ENCODE results near the gene NAV3.

NAV3 gene

DNA sequence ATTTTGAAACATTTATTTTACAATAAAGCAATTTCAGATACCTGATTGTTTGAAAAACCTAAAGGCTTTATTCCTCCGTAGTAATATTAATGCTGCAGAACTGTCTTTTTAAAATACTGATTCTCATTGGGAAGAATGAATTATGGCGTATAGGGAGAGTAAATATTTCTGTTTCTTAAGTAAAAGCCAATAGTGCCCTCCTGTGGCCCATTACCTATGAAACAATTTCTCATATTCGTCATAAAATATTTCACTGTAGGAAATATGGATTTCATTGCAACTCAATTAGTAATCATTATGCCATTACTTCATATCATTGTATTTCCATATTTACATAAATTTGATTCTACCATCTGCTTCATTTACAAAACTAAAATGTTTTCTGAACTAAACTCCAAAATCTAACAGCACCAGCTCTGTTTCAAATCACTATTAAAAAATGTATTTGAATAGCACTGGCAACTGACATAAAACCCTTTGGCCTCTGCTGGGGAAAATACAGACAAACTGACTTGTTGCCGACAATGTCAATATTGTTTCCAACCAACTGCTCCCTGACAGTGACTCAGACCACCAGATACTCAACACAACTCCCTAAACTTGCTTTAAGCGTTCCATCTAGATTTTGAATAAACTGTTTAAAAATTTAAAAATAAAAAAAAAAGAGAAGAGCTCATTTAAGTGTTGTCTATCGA, 290.3 kb downstream of the NAV3 start:
- H3K4me3 ChIP-seq (ENCODE audit: low read depth in 1 of 2, low read length in 2 of 2), result no peak overlapping the region
- no peak overlapping the region for H3K27ac ChIP-seq (ENCODE audit: low read length)
- H3K4me1 ChIP-seq (ENCODE audit: control insufficient read depth in 1 of 2, insufficient read depth in 2 of 2, low read length in 2 of 2), result no peaks in the 10 kb centered on the region
- no peaks in the 10 kb centered on the region for H3K27me3 ChIP-seq (ENCODE audit: low read depth, low read length)
- no peaks in the 10 kb centered on the region for H3K9me3 ChIP-seq (ENCODE audit: control insufficient read depth in 1 of 2, low read length in 2 of 2)
- no peaks in the 10 kb centered on the region for H3K36me3 ChIP-seq (ENCODE audit: control insufficient read depth in 1 of 2, insufficient read depth in 2 of 2, low read length in 2 of 2)

DNA sequence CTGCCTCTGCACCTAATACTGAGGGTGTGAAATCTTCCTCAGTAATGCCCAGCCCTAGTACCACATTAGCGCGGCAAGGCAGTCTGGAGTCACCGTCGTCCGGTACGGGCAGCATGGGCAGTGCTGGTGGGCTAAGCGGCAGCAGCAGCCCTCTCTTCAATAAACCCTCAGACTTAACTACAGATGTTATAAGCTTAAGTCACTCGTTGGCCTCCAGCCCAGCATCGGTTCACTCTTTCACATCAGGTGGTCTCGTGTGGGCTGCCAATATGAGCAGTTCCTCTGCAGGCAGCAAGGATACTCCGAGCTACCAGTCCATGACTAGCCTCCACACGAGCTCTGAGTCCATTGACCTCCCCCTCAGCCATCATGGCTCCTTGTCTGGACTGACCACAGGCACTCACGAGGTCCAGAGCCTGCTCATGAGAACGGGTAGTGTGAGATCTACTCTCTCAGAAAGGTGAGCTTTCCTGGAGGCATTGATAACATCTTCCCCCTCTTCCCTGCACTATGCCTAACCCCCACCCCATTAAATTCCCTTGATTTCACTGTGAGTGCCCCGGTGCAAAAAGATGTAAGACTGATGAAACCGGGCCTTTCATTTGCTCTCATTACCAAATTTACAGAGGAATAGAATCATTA, 291.4 kb downstream of the NAV3 start:
- Histone ChIP-seq H3K36me3 (ENCODE audit: control insufficient read depth in 1 of 2, insufficient read depth in 2 of 2, low read length in 2 of 2) (no peaks in the 10 kb centered on the region), H3K9me3 (ENCODE audit: control insufficient read depth in 1 of 2, low read length in 2 of 2) (no peaks in the 10 kb centered on the region), H3K27me3 (ENCODE audit: low read depth, low read length) (no peaks in the 10 kb centered on the region), H3K4me3 (ENCODE audit: low read depth in 1 of 2, low read length in 2 of 2) (no peak overlapping the region), H3K27ac (ENCODE audit: low read length) (no peak overlapping the region), H3K4me1 (ENCODE audit: control insufficient read depth in 1 of 2, insufficient read depth in 2 of 2, low read length in 2 of 2) (no peaks in the 10 kb centered on the region)

DNA sequence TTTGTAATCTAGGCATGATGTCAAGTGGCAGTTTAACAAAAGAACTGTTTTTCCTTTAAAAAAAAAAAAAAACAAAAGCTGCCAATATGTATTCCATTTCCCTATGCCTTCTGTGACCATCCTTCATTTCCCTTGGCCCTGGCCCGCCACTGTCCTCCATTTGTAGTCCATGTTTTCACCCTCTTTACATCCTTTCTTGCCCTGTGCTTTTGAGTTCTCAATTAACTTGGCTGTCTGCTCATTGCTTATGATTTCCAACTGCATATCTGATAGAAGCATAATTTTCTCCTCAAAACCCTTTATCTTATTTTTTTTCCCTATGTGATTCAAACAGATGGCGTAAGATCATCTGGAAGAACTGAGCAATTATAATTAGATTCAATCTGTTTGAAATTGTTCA, 297.5 kb downstream of the NAV3 start:
- no peak overlapping the region for H3K4me3 ChIP-seq (ENCODE audit: low read depth in 1 of 2, low read length in 2 of 2)
- no peaks in the 10 kb centered on the region for H3K4me1 ChIP-seq (ENCODE audit: control insufficient read depth in 1 of 2, insufficient read depth in 2 of 2, low read length in 2 of 2)
- H3K36me3 ChIP-seq (ENCODE audit: control insufficient read depth in 1 of 2, insufficient read depth in 2 of 2, low read length in 2 of 2), result no peaks in the 10 kb centered on the region
- H3K9me3 ChIP-seq (ENCODE audit: control insufficient read depth in 1 of 2, low read length in 2 of 2), result no peaks in the 10 kb centered on the region
- no peaks in the 10 kb centered on the region for H3K27me3 ChIP-seq (ENCODE audit: low read depth, low read length)
- H3K27ac ChIP-seq (ENCODE audit: low read length), result no peak overlapping the region

DNA sequence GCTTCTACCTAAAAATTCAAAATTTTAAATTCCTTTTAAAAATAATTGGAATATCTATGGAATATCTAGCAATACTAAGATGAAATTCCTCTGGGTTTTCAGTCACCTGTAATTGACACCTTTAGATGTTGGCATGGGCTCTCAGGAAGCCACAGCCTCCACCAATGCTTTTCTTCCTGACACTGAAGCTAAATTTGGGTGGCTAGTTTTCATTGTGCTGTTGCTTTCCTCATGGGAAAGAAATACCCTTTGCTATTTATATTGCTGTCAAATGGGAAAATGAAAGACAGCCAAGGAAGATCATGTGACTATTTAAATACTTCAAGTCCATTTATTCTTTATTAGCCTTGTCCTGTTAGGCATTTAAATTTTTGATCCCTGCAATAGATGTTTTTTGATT, 313.0 kb downstream of the NAV3 start:
- no peaks in the 10 kb centered on the region for H3K27me3 ChIP-seq (ENCODE audit: low read depth, low read length)
- no peaks in the 10 kb centered on the region for H3K9me3 ChIP-seq (ENCODE audit: control insufficient read depth in 1 of 2, low read length in 2 of 2)
- no peak overlapping the region for H3K27ac ChIP-seq (ENCODE audit: low read length)
- no peak overlapping the region for H3K4me3 ChIP-seq (ENCODE audit: low read depth in 1 of 2, low read length in 2 of 2)
- no peaks in the 10 kb centered on the region for H3K36me3 ChIP-seq (ENCODE audit: control insufficient read depth in 1 of 2, insufficient read depth in 2 of 2, low read length in 2 of 2)
- no peaks in the 10 kb centered on the region for H3K4me1 ChIP-seq (ENCODE audit: control insufficient read depth in 1 of 2, insufficient read depth in 2 of 2, low read length in 2 of 2)

DNA sequence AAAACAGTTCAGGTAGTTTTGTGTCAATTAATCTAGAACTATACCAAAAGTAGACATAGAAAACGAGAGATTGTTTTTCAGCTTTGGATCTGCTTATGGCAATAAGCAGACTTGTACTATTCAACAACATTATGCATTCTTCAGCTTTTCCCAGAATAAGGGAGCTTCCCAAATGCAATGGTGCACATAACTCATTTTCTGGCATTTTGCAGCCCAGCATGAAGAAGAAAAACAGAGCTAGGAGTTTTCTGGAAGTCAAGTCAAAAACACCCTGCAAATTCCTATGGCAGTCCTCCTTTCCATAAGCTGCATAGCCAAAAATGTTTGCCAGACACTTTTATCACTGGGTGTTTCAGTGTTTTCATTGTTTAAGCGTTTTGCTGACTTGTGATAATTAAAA, 314.7 kb downstream of the NAV3 start:
- Histone ChIP-seq H3K27me3 (ENCODE audit: low read depth, low read length) (no peaks in the 10 kb centered on the region), H3K9me3 (ENCODE audit: control insufficient read depth in 1 of 2, low read length in 2 of 2) (no peaks in the 10 kb centered on the region), H3K36me3 (ENCODE audit: control insufficient read depth in 1 of 2, insufficient read depth in 2 of 2, low read length in 2 of 2) (no peaks in the 10 kb centered on the region), H3K27ac (ENCODE audit: low read length) (no peak overlapping the region), H3K4me1 (ENCODE audit: control insufficient read depth in 1 of 2, insufficient read depth in 2 of 2, low read length in 2 of 2) (no peaks in the 10 kb centered on the region), H3K4me3 (ENCODE audit: low read depth in 1 of 2, low read length in 2 of 2) (no peak overlapping the region)

DNA sequence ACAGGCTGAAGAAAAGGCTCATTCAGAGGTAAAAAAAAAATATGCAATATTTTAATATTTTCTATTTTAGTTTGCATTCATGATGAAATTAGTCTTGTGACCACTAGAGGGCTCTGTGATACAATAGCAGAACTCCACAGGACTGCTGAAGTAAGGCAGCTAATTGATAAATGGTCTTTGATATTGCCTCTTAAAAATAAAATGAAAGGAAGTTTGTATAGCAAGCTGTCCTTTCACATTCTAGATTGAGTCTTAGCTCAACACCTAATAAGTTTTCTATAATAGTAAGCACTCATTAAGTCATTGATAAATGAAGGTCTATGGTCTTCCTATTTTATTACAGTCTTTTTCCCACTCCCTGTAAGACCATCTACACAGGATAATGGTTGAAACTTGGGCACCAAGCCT, 315.7 kb downstream of the NAV3 start:
- H3K4me1 ChIP-seq (ENCODE audit: control insufficient read depth in 1 of 2, insufficient read depth in 2 of 2, low read length in 2 of 2), result no peaks in the 10 kb centered on the region
- no peaks in the 10 kb centered on the region for H3K9me3 ChIP-seq (ENCODE audit: control insufficient read depth in 1 of 2, low read length in 2 of 2)
- no peak overlapping the region for H3K27ac ChIP-seq (ENCODE audit: low read length)
- no peaks in the 10 kb centered on the region for H3K27me3 ChIP-seq (ENCODE audit: low read depth, low read length)
- no peaks in the 10 kb centered on the region for H3K36me3 ChIP-seq (ENCODE audit: control insufficient read depth in 1 of 2, insufficient read depth in 2 of 2, low read length in 2 of 2)
- H3K4me3 ChIP-seq (ENCODE audit: low read depth in 1 of 2, low read length in 2 of 2), result no peak overlapping the region

DNA sequence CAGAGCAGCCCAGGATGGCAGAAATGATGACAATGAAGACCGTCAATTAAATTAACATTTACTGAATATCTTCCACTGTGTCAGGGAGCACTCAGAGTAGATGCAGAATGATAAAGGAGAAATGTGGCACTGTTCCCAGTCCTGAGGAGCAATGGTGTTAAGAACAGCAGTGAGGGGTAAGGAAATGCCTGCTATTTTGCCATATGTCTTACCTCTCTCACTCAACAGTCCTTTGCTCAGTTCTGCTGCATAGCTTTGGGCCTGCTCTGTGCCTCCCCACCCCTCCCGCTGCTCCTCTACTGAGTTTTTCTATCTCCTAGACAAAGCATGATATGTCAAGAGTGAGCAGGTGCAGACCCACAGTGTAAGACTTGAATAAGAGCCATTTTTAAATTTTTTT, 318.8 kb downstream of the NAV3 start:
- Histone ChIP-seq H3K9me3 (ENCODE audit: control insufficient read depth in 1 of 2, low read length in 2 of 2) (no peaks in the 10 kb centered on the region), H3K36me3 (ENCODE audit: control insufficient read depth in 1 of 2, insufficient read depth in 2 of 2, low read length in 2 of 2) (no peaks in the 10 kb centered on the region), H3K27me3 (ENCODE audit: low read depth, low read length) (no peaks in the 10 kb centered on the region), H3K4me1 (ENCODE audit: control insufficient read depth in 1 of 2, insufficient read depth in 2 of 2, low read length in 2 of 2) (no peaks in the 10 kb centered on the region), H3K4me3 (ENCODE audit: low read depth in 1 of 2, low read length in 2 of 2) (no peak overlapping the region), H3K27ac (ENCODE audit: low read length) (no peak overlapping the region)

DNA sequence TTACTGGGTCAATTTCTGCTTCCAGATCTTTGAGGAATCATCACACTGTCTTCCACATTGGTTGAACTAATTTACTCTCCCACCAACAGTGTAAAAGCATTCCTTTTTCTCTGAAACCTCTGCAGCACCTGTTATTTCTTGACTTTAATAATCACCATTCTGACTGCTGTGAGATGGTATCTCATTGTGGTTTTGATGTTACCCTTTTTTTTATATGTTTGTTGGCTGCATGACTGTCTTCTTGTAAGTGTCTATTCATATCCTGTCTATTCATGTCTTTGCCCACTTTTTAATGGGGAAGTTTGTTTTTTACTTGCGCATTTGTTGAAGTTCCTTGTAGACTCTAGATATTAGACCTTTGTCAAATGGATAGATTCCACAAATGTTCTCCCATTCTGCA, 324.9 kb downstream of the NAV3 start:
- H3K27me3 ChIP-seq (ENCODE audit: low read depth, low read length), result no peaks in the 10 kb centered on the region
- no peaks in the 10 kb centered on the region for H3K36me3 ChIP-seq (ENCODE audit: control insufficient read depth in 1 of 2, insufficient read depth in 2 of 2, low read length in 2 of 2)
- no peaks in the 10 kb centered on the region for H3K9me3 ChIP-seq (ENCODE audit: control insufficient read depth in 1 of 2, low read length in 2 of 2)
- no peaks in the 10 kb centered on the region for H3K4me1 ChIP-seq (ENCODE audit: control insufficient read depth in 1 of 2, insufficient read depth in 2 of 2, low read length in 2 of 2)
- no peak overlapping the region for H3K27ac ChIP-seq (ENCODE audit: low read length)
- no peak overlapping the region for H3K4me3 ChIP-seq (ENCODE audit: low read depth in 1 of 2, low read length in 2 of 2)

DNA sequence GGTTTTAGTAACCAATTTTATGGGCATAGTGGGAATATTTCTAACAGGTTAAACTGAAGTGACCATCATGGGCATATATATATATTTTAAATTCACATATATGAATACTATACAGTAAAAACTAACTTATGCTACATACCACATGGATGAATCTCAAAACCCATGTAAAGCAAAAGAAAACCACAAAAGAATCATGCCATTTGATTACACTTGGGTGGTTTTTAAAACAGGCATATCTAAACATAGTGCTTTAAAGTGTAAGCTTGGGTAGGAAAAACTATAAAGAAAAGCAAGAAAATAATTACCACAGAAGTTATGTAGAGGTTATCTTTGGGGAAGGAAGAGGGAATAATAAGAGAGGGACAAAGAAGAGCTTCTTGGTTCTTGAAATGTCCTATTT, 326.1 kb downstream of the NAV3 start:
- no peak overlapping the region for H3K27ac ChIP-seq (ENCODE audit: low read length)
- H3K4me1 ChIP-seq (ENCODE audit: control insufficient read depth in 1 of 2, insufficient read depth in 2 of 2, low read length in 2 of 2), result no peaks in the 10 kb centered on the region
- H3K9me3 ChIP-seq (ENCODE audit: control insufficient read depth in 1 of 2, low read length in 2 of 2), result no peaks in the 10 kb centered on the region
- no peaks in the 10 kb centered on the region for H3K27me3 ChIP-seq (ENCODE audit: low read depth, low read length)
- H3K36me3 ChIP-seq (ENCODE audit: control insufficient read depth in 1 of 2, insufficient read depth in 2 of 2, low read length in 2 of 2), result no peaks in the 10 kb centered on the region
- H3K4me3 ChIP-seq (ENCODE audit: low read depth in 1 of 2, low read length in 2 of 2), result no peak overlapping the region

DNA sequence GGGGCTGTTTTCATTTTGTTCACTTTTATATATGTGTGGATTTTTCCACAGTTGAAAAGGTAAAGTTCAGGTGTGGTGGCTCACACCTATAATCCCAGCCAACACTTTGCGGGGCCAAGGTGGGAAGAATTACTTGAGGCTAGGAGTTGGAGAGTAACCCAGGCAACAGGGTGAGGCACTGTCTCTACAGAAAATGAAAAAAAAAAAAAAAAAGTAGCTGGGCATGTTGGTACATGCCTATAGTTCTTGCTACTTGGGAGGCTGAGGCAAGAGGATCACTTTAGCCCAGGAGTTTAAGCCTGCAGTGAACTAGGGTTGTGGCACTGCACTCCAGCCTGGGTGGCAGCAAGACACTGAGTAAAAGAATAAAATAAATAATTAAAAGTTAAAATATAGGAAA, 326.5 kb downstream of the NAV3 start:
- H3K9me3 ChIP-seq (ENCODE audit: control insufficient read depth in 1 of 2, low read length in 2 of 2), result no peaks in the 10 kb centered on the region
- no peaks in the 10 kb centered on the region for H3K27me3 ChIP-seq (ENCODE audit: low read depth, low read length)
- no peak overlapping the region for H3K4me3 ChIP-seq (ENCODE audit: low read depth in 1 of 2, low read length in 2 of 2)
- H3K4me1 ChIP-seq (ENCODE audit: control insufficient read depth in 1 of 2, insufficient read depth in 2 of 2, low read length in 2 of 2), result no peaks in the 10 kb centered on the region
- H3K36me3 ChIP-seq (ENCODE audit: control insufficient read depth in 1 of 2, insufficient read depth in 2 of 2, low read length in 2 of 2), result no peaks in the 10 kb centered on the region
- H3K27ac ChIP-seq (ENCODE audit: low read length), result no peak overlapping the region

DNA sequence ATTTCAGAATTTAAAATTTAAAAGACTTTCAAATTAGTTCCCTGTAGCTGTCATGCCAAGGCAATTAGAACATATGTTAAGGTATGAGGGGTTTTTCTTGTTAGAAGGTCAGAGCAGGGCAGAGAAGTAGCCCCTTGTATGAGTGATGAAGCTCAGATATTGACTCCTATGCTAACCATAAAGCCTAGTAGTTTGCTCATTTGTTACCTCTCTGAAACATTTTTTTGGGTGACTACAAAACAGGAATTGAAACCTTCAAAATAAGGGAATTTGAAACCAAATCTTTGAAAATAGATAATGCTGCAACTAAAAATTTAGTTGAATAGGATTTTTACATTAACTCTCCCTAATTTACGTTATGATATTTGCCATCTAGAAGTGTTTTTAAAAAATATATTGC, 333.5 kb downstream of the NAV3 start:
- Histone ChIP-seq H3K36me3 (ENCODE audit: control insufficient read depth in 1 of 2, insufficient read depth in 2 of 2, low read length in 2 of 2) (no peaks in the 10 kb centered on the region), H3K4me1 (ENCODE audit: control insufficient read depth in 1 of 2, insufficient read depth in 2 of 2, low read length in 2 of 2) (no peaks in the 10 kb centered on the region), H3K27me3 (ENCODE audit: low read depth, low read length) (no peaks in the 10 kb centered on the region), H3K27ac (ENCODE audit: low read length) (no peak overlapping the region), H3K4me3 (ENCODE audit: low read depth in 1 of 2, low read length in 2 of 2) (no peak overlapping the region), H3K9me3 (ENCODE audit: control insufficient read depth in 1 of 2, low read length in 2 of 2) (no peaks in the 10 kb centered on the region)

DNA sequence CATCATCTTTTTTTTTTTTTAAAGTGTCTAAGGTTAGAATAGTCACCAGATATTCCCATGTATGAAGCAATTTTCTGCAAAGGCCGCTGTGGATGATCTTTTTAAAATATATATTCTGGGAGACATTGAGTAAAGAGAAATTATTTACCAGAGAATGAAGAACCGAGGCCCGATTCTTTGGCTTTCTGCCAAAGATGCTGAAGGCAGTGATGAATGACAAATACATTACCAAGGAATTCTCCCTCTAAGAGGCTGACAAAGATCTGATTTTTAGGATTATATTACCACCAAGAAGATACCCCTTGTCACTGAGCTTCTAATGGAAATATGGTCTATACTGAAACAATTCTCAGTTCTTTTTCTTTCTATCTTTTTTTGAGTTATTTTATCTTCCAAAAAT, 336.8 kb downstream of the NAV3 start:
- no peaks in the 10 kb centered on the region for H3K27me3 ChIP-seq (ENCODE audit: low read depth, low read length)
- H3K27ac ChIP-seq (ENCODE audit: low read length), result no peak overlapping the region
- no peaks in the 10 kb centered on the region for H3K36me3 ChIP-seq (ENCODE audit: control insufficient read depth in 1 of 2, insufficient read depth in 2 of 2, low read length in 2 of 2)
- H3K9me3 ChIP-seq (ENCODE audit: control insufficient read depth in 1 of 2, low read length in 2 of 2), result no peaks in the 10 kb centered on the region
- H3K4me1 ChIP-seq (ENCODE audit: control insufficient read depth in 1 of 2, insufficient read depth in 2 of 2, low read length in 2 of 2), result no peaks in the 10 kb centered on the region
- no peak overlapping the region for H3K4me3 ChIP-seq (ENCODE audit: low read depth in 1 of 2, low read length in 2 of 2)

Data from muscle layer of duodenum (tissue), 2 donors.